ENCODE results near the gene RXRA.
A peak's percentile ranks its signal among the peaks of the same experiment; 100 is the strongest.

RXRA gene

DNA sequence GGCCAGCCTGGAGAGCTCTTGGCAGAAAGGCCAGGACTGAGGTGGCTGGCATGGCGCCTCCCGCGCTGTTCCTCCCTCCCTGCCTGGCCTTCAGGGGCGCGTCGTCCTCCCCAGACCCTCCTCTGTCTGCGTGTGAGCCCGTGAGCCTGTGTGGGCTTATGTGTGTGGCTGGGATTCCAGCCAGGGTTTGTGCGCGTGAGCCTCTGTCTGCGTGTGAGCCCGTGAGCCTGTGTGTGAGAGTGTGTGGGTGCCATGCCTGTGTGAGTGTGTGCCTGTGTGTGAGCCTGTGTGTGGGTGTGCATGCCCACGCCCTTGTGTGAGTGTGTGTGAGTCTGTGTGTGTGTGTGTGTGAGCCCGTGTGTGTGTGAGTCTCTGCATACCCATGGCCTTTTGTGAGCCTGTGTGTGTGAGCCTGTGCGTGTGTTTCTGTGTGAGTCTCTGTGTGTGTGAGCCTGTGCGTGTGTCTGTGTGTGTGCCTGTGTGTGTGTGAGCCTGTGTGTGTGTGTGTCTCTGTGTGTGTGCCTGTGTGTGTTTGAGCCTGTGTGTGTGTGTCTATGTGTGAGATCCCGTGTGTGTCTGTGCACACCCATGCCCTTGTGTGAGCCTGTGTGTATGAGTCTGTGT is 13.0 kb downstream of the RXRA start (continued):
- TF ChIP-seq, protein P1, sequence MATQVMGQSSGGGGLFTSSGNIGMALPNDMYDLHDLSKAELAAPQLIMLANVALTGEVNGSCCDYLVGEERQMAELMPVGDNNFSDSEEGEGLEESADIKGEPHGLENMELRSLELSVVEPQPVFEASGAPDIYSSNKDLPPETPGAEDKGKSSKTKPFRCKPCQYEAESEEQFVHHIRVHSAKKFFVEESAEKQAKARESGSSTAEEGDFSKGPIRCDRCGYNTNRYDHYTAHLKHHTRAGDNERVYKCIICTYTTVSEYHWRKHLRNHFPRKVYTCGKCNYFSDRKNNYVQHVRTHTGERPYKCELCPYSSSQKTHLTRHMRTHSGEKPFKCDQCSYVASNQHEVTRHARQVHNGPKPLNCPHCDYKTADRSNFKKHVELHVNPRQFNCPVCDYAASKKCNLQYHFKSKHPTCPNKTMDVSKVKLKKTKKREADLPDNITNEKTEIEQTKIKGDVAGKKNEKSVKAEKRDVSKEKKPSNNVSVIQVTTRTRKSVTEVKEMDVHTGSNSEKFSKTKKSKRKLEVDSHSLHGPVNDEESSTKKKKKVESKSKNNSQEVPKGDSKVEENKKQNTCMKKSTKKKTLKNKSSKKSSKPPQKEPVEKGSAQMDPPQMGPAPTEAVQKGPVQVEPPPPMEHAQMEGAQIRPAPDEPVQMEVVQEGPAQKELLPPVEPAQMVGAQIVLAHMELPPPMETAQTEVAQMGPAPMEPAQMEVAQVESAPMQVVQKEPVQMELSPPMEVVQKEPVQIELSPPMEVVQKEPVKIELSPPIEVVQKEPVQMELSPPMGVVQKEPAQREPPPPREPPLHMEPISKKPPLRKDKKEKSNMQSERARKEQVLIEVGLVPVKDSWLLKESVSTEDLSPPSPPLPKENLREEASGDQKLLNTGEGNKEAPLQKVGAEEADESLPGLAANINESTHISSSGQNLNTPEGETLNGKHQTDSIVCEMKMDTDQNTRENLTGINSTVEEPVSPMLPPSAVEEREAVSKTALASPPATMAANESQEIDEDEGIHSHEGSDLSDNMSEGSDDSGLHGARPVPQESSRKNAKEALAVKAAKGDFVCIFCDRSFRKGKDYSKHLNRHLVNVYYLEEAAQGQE (tag by site-specific recombination; IDR thresholded peaks at IDR 0.05) = no peak

DNA sequence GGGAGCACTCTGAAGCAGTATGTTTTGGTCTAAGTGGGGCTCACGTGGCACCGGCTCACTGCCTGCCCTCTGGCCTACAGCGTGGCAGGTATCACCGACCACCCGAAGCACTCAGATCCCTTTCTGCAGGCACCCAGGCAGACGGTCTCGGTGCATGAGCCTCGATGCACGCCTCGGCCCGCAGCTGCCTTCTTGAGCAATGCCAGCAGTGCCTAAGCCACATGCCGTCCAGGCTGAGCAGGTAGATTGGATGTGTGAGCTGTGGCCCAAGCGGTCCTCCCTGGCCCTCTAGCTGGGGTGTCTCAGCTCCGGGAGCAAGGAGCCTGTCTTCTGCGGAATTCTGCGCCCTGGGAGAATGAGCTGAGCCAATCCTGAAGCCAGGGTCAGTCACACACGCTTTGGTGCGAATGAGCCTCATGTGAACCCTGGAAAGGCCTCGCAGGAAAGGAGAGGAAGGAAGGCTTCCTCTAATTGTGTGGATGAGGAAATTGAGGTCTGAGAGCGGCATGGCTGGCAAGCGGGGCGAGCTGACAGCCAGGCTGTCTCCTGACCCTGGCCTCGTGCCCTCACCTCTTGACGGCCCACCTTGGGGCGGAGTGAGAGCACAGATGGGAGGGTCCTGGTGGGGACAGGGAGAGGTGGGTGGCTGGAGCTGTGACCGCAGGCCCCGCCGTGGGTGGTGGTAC is 14.4 kb downstream of the RXRA start:
- no peak overlapping the region for H3K27ac ChIP-seq (ENCODE audit: extremely low read depth, low read depth, low read length)
- ChIA-PET POLR2A (interaction anchor here (1.1 kb wide), 1 partner anchor 13 kb away, joined by 3 read pairs; no protein-coding TSS in a partner anchor), CTCF (interaction anchor here (0.7 kb wide), 1 partner anchor 40 kb away, joined by 4 read pairs; no protein-coding TSS in a partner anchor)

DNA sequence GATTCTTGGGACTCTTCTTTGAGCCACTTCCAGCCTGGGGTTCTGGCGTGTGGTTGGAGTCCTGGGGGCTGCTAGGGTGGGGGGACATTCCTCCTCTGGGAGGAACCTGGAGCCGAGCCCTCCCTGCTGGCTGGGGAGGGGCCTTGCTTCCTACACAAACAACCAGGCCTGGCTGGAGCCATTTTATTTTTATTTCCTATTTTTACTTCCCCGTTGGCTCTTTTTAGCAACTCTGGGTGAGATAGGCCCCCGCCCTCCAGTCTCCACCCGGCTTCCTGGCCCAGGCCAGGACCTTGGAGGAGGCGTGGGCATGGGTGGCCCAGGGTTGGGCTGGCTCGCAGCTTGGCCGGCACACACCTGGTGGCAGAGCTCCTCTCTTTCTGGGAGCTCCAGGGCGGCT is 15.1 kb downstream of the RXRA start:
- POLR2A ChIA-PET = interaction anchor here (1.1 kb wide), 1 partner anchor 14 kb away, joined by 3 read pairs; no protein-coding TSS in a partner anchor
- H3K9me3 ChIP-seq (ENCODE audit: control insufficient read depth, insufficient read depth, low read depth, low read length) = no peaks in the 10 kb centered on the region
- no peak for TF ChIP-seq ZEB2 (tag by site-specific recombination; IDR thresholded peaks at IDR 0.05)
- TF ChIP-seq ZNF174 (tag by site-specific recombination; IDR thresholded peaks at IDR 0.05) = no peak
- TF ChIP-seq ZNF112 (tag by site-specific recombination; IDR thresholded peaks at IDR 0.05) = no peak
- TF ChIP-seq HOXC10 (CRISPR knock-in tag; IDR thresholded peaks at IDR 0.05) = no peak
- TF ChIP-seq ZIC2 (tag by site-specific recombination; IDR thresholded peaks at IDR 0.05) = 0 out of 2 replicates have a peak, but pooled peaks have one; percentile 33
- no peak for TF ChIP-seq MZF1 (tag by site-specific recombination; IDR thresholded peaks at IDR 0.05; ENCODE audit: borderline replicate concordance)
- TF ChIP-seq ZXDB (tag by site-specific recombination; IDR thresholded peaks at IDR 0.05) = no peak
- peak; percentile 94 for TF ChIP-seq KLF1 (tag by site-specific recombination; IDR thresholded peaks at IDR 0.05)
- TF ChIP-seq ZNF707 (tag by site-specific recombination; IDR thresholded peaks at IDR 0.05) = no peak
- TF ChIP-seq ZNF214 (tag by site-specific recombination; IDR thresholded peaks at IDR 0.05; ENCODE audit: borderline replicate concordance) = no peak
- TF ChIP-seq, protein P2, sequence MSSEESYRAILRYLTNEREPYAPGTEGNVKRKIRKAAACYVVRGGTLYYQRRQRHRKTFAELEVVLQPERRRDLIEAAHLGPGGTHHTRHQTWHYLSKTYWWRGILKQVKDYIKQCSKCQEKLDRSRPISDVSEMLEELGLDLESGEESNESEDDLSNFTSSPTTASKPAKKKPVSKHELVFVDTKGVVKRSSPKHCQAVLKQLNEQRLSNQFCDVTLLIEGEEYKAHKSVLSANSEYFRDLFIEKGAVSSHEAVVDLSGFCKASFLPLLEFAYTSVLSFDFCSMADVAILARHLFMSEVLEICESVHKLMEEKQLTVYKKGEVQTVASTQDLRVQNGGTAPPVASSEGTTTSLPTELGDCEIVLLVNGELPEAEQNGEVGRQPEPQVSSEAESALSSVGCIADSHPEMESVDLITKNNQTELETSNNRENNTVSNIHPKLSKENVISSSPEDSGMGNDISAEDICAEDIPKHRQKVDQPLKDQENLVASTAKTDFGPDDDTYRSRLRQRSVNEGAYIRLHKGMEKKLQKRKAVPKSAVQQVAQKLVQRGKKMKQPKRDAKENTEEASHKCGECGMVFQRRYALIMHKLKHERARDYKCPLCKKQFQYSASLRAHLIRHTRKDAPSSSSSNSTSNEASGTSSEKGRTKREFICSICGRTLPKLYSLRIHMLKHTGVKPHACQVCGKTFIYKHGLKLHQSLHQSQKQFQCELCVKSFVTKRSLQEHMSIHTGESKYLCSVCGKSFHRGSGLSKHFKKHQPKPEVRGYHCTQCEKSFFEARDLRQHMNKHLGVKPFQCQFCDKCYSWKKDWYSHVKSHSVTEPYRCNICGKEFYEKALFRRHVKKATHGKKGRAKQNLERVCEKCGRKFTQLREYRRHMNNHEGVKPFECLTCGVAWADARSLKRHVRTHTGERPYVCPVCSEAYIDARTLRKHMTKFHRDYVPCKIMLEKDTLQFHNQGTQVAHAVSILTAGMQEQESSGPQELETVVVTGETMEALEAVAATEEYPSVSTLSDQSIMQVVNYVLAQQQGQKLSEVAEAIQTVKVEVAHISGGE (tag by site-specific recombination; conservative IDR thresholded peaks at IDR 0.05; ENCODE audit: low read depth) = no peak
- CTCF ChIA-PET = no interaction called here
- no peaks in the 10 kb centered on the region for H3K4me1 ChIP-seq (ENCODE audit: control insufficient read depth, insufficient read depth, low read length)
- H3K36me3 ChIP-seq (ENCODE audit: control insufficient read depth in 2 of 2, insufficient read depth in 1 of 2, low read length in 2 of 2) = no peaks in the 10 kb centered on the region
- H3K27ac ChIP-seq (ENCODE audit: extremely low read depth, low read depth, low read length) = no peak overlapping the region
- no peak overlapping the region for H3K4me3 ChIP-seq (ENCODE audit: low read depth, low read length)

More for the DNA sequence above, 14.4 kb downstream of the RXRA start:
- H3K9me3 ChIP-seq (ENCODE audit: control insufficient read depth, insufficient read depth, low read depth, low read length) = no peaks in the 10 kb centered on the region
- no peaks in the 10 kb centered on the region for H3K36me3 ChIP-seq (ENCODE audit: control insufficient read depth in 2 of 2, insufficient read depth in 1 of 2, low read length in 2 of 2)
- no peak overlapping the region for H3K4me3 ChIP-seq (ENCODE audit: low read depth, low read length)
- TF ChIP-seq, protein P3, sequence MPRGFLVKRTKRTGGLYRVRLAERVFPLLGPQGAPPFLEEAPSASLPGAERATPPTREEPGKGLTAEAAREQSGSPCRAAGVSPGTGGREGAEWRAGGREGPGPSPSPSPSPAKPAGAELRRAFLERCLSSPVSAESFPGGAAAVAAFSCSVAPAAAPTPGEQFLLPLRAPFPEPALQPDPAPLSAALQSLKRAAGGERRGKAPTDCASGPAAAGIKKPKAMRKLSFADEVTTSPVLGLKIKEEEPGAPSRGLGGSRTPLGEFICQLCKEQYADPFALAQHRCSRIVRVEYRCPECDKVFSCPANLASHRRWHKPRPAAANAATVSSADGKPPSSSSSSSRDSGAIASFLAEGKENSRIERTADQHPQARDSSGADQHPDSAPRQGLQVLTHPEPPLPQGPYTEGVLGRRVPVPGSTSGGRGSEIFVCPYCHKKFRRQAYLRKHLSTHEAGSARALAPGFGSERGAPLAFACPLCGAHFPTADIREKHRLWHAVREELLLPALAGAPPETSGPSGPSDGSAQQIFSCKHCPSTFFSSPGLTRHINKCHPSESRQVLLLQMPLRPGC (tag by site-specific recombination; IDR thresholded peaks at IDR 0.05) = no peak
- TF ChIP-seq ZFHX2 (tag by site-specific recombination; conservative IDR thresholded peaks at IDR 0.05) = peak; percentile 28; the same call in 1 of the 2 replicates
- no peaks in the 10 kb centered on the region for H3K4me1 ChIP-seq (ENCODE audit: control insufficient read depth, insufficient read depth, low read length)

Measured in HEK293 (cell line).